K562 (cell line): ENCODE results near the gene KCNC3. TPM values are rescaled to one million over a fixed set of nuclear protein-coding genes. Genes with fewer than 3 reads are reported as not detected.

ENCODE experiments used
- ATAC-seq: fragments of 200-7000 bp; cut with Tn5 transposase; 3 replicates; pipeline ENCODE4 v1.9.1; 2020; ENCODE audit warnings: moderate library complexity
- BruUV-seq: library from RNA; stranded (reverse); fragments of 400-500 nt; replicated peaks from 2 replicates; lab custom pipeline; 2021; lab: Mats Ljungman, UMichigan
- CTCF ChIA-PET: fragments of 300-600 bp; formaldehyde crosslinking; extraction: SDS; loops from one replicate; lab custom pipeline; 2021; ENCODE audit warnings: low intra/inter-chr PET ratio; lab: Yijun Ruan, JAX
- POLR2A ChIA-PET: fragments of 300-600, 350-650 bp; sonication (Branson Sonifier 250); formaldehyde crosslinking; extraction: SDS; loops from one replicate; lab custom pipeline; 2021; ENCODE audit warnings: antibody characterized with exemption, inconsistent platforms; lab: Yijun Ruan, JAX
- DNase-seq, 4 experiments: peaks; one replicate each; pipeline versions ENCODE4 v3.0.0 to v3.0.0-alpha.2; 2011 to 2018; ENCODE audit warnings: low spot score in 3 of 4, mixed read lengths in 3 of 4; ENCODE audit errors: extremely low read depth in 1 of 4
- FAIRE-seq: peaks from 2 replicates; lab custom pipeline; 2011; peaks lifted over from hg19 to GRCh38; lab: Jason Lieb, UNC
- H2AFZ ChIP-seq: 2 replicates; pipeline ENCODE4 v1.6.0; 2011; ENCODE audit warnings: low read depth, low read length, control low read depth, inconsistent platforms
- H3K27ac ChIP-seq: fragments of 200-600 bp; 3 replicates; pipeline ENCODE4 v1.8.0; 2011; ENCODE audit warnings: low read depth, mild to moderate bottlenecking, control low read depth, inconsistent platforms, low read length, moderate library complexity, mixed read lengths; ENCODE audit errors: extremely low read depth
- H3K27me3 ChIP-seq, 2 experiments: fragments of 300-600 bp in 1 of 2; 2 replicates in 1 of 2; 3 replicates in 1 of 2; pipeline versions ENCODE4 v1.6.0 to v1.8.0; 2011; ENCODE audit warnings: inconsistent platforms in 2 of 2, low read length in 2 of 2, mild to moderate bottlenecking in 1 of 2, mixed read lengths in 1 of 2, moderate library complexity in 1 of 2; ENCODE audit not compliant: control insufficient read depth in 2 of 2, insufficient read depth in 2 of 2
- H3K36me3 ChIP-seq: fragments of 300-600 bp; 3 replicates; pipeline ENCODE4 v1.8.0; 2011; ENCODE audit warnings: mild to moderate bottlenecking, low read length, inconsistent platforms; ENCODE audit not compliant: control insufficient read depth, insufficient read depth
- H3K4me1 ChIP-seq, 2 experiments: fragments of 200-600 bp in 1 of 2; replicated peaks in 1 of 2; 2 replicates in 1 of 2; 3 replicates in 1 of 2; pipeline versions ENCODE4 v1.5.1 to v1.8.0; 2011; ENCODE audit warnings: inconsistent platforms in 2 of 2, low read length in 2 of 2, mild to moderate bottlenecking in 1 of 2, mixed read lengths in 1 of 2, moderate library complexity in 1 of 2; ENCODE audit not compliant: control insufficient read depth in 2 of 2, insufficient read depth in 2 of 2
- H3K4me2 ChIP-seq: 2 replicates; pipeline ENCODE4 v1.6.1; 2011; ENCODE audit warnings: low read length, control low read depth, inconsistent platforms, mixed read lengths; ENCODE audit not compliant: insufficient read depth
- H3K4me3 ChIP-seq: fragments of 200-600 bp; sonication (generic), shearing (Covaris generic); 2 replicates; pipeline ENCODE4 v1.5.1; 2016; ENCODE audit warnings: control low read depth, inconsistent platforms
- H3K79me2 ChIP-seq: fragments of 200-600 bp; 3 replicates; pipeline ENCODE4 v1.8.0; 2011; ENCODE audit warnings: low read length, inconsistent platforms; ENCODE audit not compliant: control insufficient read depth, insufficient read depth
- H3K9ac ChIP-seq, 2 experiments: 2 replicates each; pipeline versions ENCODE4 v1.6.0 to v1.6.1; 2011; ENCODE audit warnings: low read depth in 2 of 2, low read length in 2 of 2, control low read depth in 1 of 2, inconsistent platforms in 1 of 2, mild to moderate bottlenecking in 1 of 2, mixed read lengths in 1 of 2; ENCODE audit not compliant: insufficient read depth in 1 of 2
- H3K9me1 ChIP-seq: one replicate; pipeline ENCODE4 v1.6.0; 2011; ENCODE audit warnings: inconsistent platforms, mild to moderate bottlenecking, low read length, moderate library complexity; ENCODE audit not compliant: control insufficient read depth, insufficient read depth
- H3K9me3 ChIP-seq: replicated peaks from 2 replicates; pipeline ENCODE4 v1.5.1; 2011; ENCODE audit warnings: low read depth, low read length, inconsistent platforms; ENCODE audit not compliant: control insufficient read depth, insufficient read depth
- H4K20me1 ChIP-seq: replicated peaks from 2 replicates; pipeline ENCODE4 v1.6.1; 2011; ENCODE audit warnings: low read length, inconsistent platforms, mixed read lengths; ENCODE audit not compliant: control insufficient read depth, insufficient read depth
- CHD1 ChIP-seq: fragments of 200-600 bp; sonication (generic); IDR thresholded peaks from one replicate; pipeline ENCODE4 v1.6.1; 2012; ENCODE audit warnings: mild to moderate bottlenecking, moderate library complexity, low read length, inconsistent platforms
- HSF4 ChIP-seq: fragments of 250-450 bp; sonication (Bioruptor Pico); IDR thresholded peaks from 2 replicates; pipeline ENCODE4 v2.1.2; 2022; ENCODE audit warnings: mild to moderate bottlenecking, moderate library complexity, borderline replicate concordance
- MED1 ChIP-seq: sonication (generic); formaldehyde crosslinking; IDR thresholded peaks from 2 replicates; pipeline ENCODE4 v1.8.1; 2023; ENCODE audit warnings: missing genetic modification reagents, borderline replicate concordance
- NBN ChIP-seq: fragments of 450-650 bp; IDR thresholded peaks from 2 replicates; pipeline ENCODE4 v1.6.1; 2016; ENCODE audit warnings: low read depth, mild to moderate bottlenecking
- PCBP1 ChIP-seq: fragments of 200-400 bp; formaldehyde crosslinking; IDR thresholded peaks from 2 replicates; pipeline ENCODE4 v1.6.1; 2018; ENCODE audit warnings: mild to moderate bottlenecking, low read depth, low read length; ENCODE audit not compliant: poor library complexity, severe bottlenecking
- SLC30A9 ChIP-seq: fragments of 250-450 bp; sonication (Bioruptor Pico); IDR thresholded peaks from 2 replicates; pipeline ENCODE4 v1.8.0; 2022; ENCODE audit warnings: mild to moderate bottlenecking, moderate library complexity
- THRA ChIP-seq: fragments of 450-650 bp; IDR thresholded peaks from 2 replicates; pipeline ENCODE4 v1.6.1; 2017; ENCODE audit warnings: mild to moderate bottlenecking, moderate library complexity
- ZNF764 ChIP-seq: fragments of 250-450 bp; sonication (Bioruptor Pico); IDR thresholded peaks from 2 replicates; pipeline ENCODE4 v1.4.0; 2020; ENCODE audit warnings: low read depth, mild to moderate bottlenecking, moderate library complexity
- WGBS: fragments of 100-300 bp; shearing (Covaris generic); methylation state at CpG from one replicate; pipeline ENCODE4 v1.1.6; 2016; ENCODE audit warnings: low coverage, mixed read lengths; ENCODE audit not compliant: insufficient coverage; ENCODE audit errors: missing lambda C conversion rate; 5-methylcytosine and 5-hydroxymethylcytosine counted together
- in situ Hi-C: fragments of 300-500 bp; cut with MboI; formaldehyde crosslinking; loops from 4 replicates; pipeline ENCODE4 v1.15.0; 2018; ENCODE audit warnings: inconsistent platforms, mixed read lengths
- intact Hi-C: fragments of 100-400 bp; cut with micrococcal nuclease; formaldehyde crosslinking; loops from 2 replicates; pipeline ENCODE4 v1.14.2; 2022
- polyA plus RNA-seq, 8 experiments: library from polyadenylated mRNA; depleted of rRNA in 4 of 8; stranded (reverse) in 5 of 8; unstranded in 3 of 8; fragments of >200 nt; fragmentation: Nextera tagmentation in 2 of 8; fragmentation: Illumina TruSeq in 1 of 8; extraction: Ambion mirVana in 2 of 8; extraction: Trizol in 1 of 8; gene quantifications; 2 replicates each; pipeline versions ENCODE4 v1.2.1 to v1.2.3, GENCODE V29; 2011 to 2014; ENCODE audit warnings: inconsistent platforms in 1 of 8, missing spikeins in 1 of 8
- total RNA-seq, 7 experiments: library from RNA; depleted of rRNA in 6 of 7; stranded (reverse); fragments of >200 nt in 6 of 7; fragmentation: Illumina TruSeq in 2 of 7; extraction: Trizol in 2 of 7; gene quantifications; 2 replicates each; pipeline versions ENCODE4 v1.2.1 to v1.2.3, GENCODE V29; 2011 to 2021; ENCODE audit warnings: low replicate concordance in 1 of 7
- TF ChIP-seq, protein P1 (sequence below): fragments of 450-650 bp; formaldehyde crosslinking; IDR thresholded peaks from 2 replicates; pipeline ENCODE4 v1.4.0; 2020; ENCODE audit warnings: mild to moderate bottlenecking, moderate library complexity

Gene KCNC3
- total and polyA plus RNA-seq, 9 of the 15 experiments (the other 6 are each of a cell fraction or from before 2014, with no cell fraction given), result 0.03 to 26.2 (median 2.0) TPM

- CTCF ChIA-PET, result interaction anchor here (1.1 to 1.8 kb wide), 4 partner anchors 63 to 180 kb away, joined by 5 to 8 read pairs (median 6); no protein-coding TSS in a partner anchor
- Histone ChIP-seq H3K9ac (peak overlapping the region in 1 of 2 experiments; percentile 94; a peak in 2 of 4 replicates), H3K4me1 (peaks cover 36 to 74% of the 10 kb centered on the region in 2 experiments), H3K27ac (no peak overlapping the region), H3K36me3 (peaks cover 11% of the 10 kb centered on the region; the same call in 1 of the 3 replicates), H3K4me2 (peak overlapping the region; percentile 78), H3K9me3 (no peaks in the 10 kb centered on the region), H3K4me3 (peak overlapping the region; percentile 44), H2AFZ (no peak overlapping the region), H3K79me2 (peaks cover 27% of the 10 kb centered on the region), H4K20me1 (peaks cover 44% of the 10 kb centered on the region), H3K9me1 (peaks cover 3% of the 10 kb centered on the region), H3K27me3 (no peaks in the 10 kb centered on the region)
- no peak for DNase-seq
- FAIRE-seq, result no peak
- BruUV-seq, result no TSS peak
- no peak for ATAC-seq
- intact Hi-C loops (loop anchor here (5.0 kb wide), 1 partner anchor 60 kb away; no protein-coding TSS in a partner anchor), in situ Hi-C loops (no loop called here)
- POLR2A ChIA-PET, result no interaction called here
- no peak for TF ChIP-seq CHD1
- TF ChIP-seq THRA, result no peak
- no peak for TF ChIP-seq PCBP1
- no peak for TF ChIP-seq ZNF764 (CRISPR knock-in tag)
- TF ChIP-seq HSF4 (CRISPR knock-in tag), result no peak
- TF ChIP-seq, protein P1, sequence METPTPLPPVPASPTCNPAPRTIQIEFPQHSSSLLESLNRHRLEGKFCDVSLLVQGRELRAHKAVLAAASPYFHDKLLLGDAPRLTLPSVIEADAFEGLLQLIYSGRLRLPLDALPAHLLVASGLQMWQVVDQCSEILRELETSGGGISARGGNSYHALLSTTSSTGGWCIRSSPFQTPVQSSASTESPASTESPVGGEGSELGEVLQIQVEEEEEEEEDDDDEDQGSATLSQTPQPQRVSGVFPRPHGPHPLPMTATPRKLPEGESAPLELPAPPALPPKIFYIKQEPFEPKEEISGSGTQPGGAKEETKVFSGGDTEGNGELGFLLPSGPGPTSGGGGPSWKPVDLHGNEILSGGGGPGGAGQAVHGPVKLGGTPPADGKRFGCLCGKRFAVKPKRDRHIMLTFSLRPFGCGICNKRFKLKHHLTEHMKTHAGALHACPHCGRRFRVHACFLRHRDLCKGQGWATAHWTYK (CRISPR knock-in tag), result no peak
- no peak for TF ChIP-seq NBN
- TF ChIP-seq MED1 (CRISPR knock-in tag), result no peak
- TF ChIP-seq SLC30A9 (CRISPR knock-in tag), result no peak
- 6% methylated on average over 10 of the region's 20 CpGs for WGBS
Measured at GRCh38 chr19:50327461-50328223, 1.5 kb downstream of the KCNC3 start.
